ENCODE results near the gene MATN1. TPM values are rescaled to one million over a fixed set of nuclear protein-coding genes. Genes with fewer than 3 reads are reported as not detected.

Gene MATN1
- polyA plus RNA-seq, 2 of the 4 experiments (the other 2 are of a cell fraction) = 0.05 to 0.17 TPM

- TF ChIP-seq, protein P1, sequence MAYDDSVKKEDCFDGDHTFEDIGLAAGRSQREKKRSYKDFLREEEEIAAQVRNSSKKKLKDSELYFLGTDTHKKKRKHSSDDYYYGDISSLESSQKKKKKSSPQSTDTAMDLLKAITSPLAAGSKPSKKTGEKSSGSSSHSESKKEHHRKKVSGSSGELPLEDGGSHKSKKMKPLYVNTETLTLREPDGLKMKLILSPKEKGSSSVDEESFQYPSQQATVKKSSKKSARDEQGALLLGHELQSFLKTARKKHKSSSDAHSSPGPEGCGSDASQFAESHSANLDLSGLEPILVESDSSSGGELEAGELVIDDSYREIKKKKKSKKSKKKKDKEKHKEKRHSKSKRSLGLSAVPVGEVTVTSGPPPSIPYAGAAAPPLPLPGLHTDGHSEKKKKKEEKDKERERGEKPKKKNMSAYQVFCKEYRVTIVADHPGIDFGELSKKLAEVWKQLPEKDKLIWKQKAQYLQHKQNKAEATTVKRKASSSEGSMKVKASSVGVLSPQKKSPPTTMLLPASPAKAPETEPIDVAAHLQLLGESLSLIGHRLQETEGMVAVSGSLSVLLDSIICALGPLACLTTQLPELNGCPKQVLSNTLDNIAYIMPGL (CRISPR knock-in tag; IDR thresholded peaks at IDR 0.05; ENCODE audit: borderline replicate concordance) = no peak
- TF ChIP-seq POLR2AphosphoS2 (conservative IDR thresholded peaks at IDR 0.05; ENCODE audit: low read length) = no peak
- TF ChIP-seq NPAS2 (CRISPR knock-in tag; IDR thresholded peaks at IDR 0.05; ENCODE audit: borderline replicate concordance) = no peak
- no peak for TF ChIP-seq HOXB13 (CRISPR knock-in tag; IDR thresholded peaks at IDR 0.05; ENCODE audit: low read depth)
Measured at GRCh38 chr1:30742300-30742962, 19.0 kb upstream of the MATN1 start (continued).

DNA sequence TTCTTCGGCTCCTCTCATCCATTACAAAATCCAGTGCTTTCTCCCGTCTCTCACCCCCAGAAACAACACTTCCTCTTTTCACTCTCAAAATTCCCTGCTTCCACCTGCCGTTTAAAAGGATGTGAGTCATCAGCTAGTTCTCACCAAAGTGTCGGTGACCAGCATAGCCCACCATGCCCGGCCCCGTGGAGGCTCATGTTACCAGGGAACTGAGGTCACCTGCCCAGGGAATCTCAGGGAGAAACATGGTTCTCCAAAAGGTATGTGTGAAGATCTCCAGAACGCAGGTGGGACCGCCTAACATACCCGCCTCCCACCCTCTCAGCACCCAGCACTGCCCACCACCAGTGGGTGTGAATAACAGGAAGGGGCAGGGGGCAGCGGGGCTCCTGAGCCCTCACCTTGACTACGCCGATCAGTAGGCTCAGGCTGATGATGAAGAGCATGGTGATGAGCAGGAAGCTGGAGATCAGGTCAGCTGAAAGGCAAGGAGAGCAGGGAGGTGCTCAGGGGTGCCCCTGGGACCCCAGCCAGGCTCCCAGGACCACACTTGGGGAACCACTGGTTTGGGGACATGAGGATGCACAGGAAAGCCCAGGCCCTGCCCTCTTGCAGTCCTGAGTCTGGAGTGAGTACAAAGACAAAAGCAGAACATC, 18.0 kb upstream of the MATN1 start:
- no peak overlapping the region for H3K4me2 ChIP-seq
- no peak overlapping the region for H3K27ac ChIP-seq
- 49% methylated on average over 9 of the region's 12 CpGs for WGBS (ENCODE audit: missing lambda C conversion rate)
- H3K9me3 ChIP-seq = no peaks in the 10 kb centered on the region
- H3K4me3 ChIP-seq = no peak overlapping the region
- DNase-seq (ENCODE audit: low read depth in 1 of 2, low spot score in 1 of 2) = no peak
- H3K4me1 ChIP-seq = no peaks in the 10 kb centered on the region
- ATAC-seq = no peak
- ChIA-PET CTCF (interaction anchor here (1.3 to 2.0 kb wide), 3 partner anchors 9 to 171 kb away, joined by 3 to 5 read pairs (median 4); no protein-coding TSS in a partner anchor), POLR2A (no interaction called here)
- no peak for FAIRE-seq
- TF ChIP-seq ZSCAN20 (CRISPR knock-in tag; IDR thresholded peaks at IDR 0.05) (no peak), SMC3 (IDR thresholded peaks at IDR 0.05) (no peak), POLR2AphosphoS2 (conservative IDR thresholded peaks at IDR 0.05; ENCODE audit: low read length) (no peak), CEBPB (IDR thresholded peaks at IDR 0.05) (no peak), KDM5A (IDR thresholded peaks at IDR 0.05) (no peak), FOXS1 (CRISPR knock-in tag; IDR thresholded peaks at IDR 0.05) (no peak), MAX (IDR thresholded peaks at IDR 0.05) (no peak), RFX5 (IDR thresholded peaks at IDR 0.05) (no peak), GATA3 (IDR thresholded peaks at IDR 0.05; ENCODE audit: borderline replicate concordance) (no peak), NFE2L2 (conservative IDR thresholded peaks at IDR 0.05; ENCODE audit: low read length) (no peak), ESRRA (IDR thresholded peaks at IDR 0.05; ENCODE audit: borderline replicate concordance, low read length) (no peak), EHF (CRISPR knock-in tag; IDR thresholded peaks at IDR 0.05) (no peak), MAFK (IDR thresholded peaks at IDR 0.05; ENCODE audit: partially characterized antibody) (no peak)
- TF ChIP-seq, protein P1 (CRISPR knock-in tag; IDR thresholded peaks at IDR 0.05; ENCODE audit: borderline replicate concordance) = no peak
- TF ChIP-seq, protein P2, sequence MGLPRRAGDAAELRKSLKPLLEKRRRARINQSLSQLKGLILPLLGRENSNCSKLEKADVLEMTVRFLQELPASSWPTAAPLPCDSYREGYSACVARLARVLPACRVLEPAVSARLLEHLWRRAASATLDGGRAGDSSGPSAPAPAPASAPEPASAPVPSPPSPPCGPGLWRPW (IDR thresholded peaks at IDR 0.05) = no peak
- TF ChIP-seq, protein P3, sequence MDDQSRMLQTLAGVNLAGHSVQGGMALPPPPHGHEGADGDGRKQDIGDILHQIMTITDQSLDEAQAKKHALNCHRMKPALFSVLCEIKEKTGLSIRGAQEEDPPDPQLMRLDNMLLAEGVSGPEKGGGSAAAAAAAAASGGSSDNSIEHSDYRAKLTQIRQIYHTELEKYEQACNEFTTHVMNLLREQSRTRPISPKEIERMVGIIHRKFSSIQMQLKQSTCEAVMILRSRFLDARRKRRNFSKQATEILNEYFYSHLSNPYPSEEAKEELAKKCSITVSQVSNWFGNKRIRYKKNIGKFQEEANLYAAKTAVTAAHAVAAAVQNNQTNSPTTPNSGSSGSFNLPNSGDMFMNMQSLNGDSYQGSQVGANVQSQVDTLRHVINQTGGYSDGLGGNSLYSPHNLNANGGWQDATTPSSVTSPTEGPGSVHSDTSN (IDR thresholded peaks at IDR 0.05) = no peak
